GM21529 (cell line): ENCODE measurements around the gene PARD3.
"Not testable (repeated sequence)": the region's sequence is repeated elsewhere in the genome, so short reads cannot be mapped to it uniquely, and the experiment has no call there.

Experiments used
- ATAC-seq: cut with Tn5 transposase; IDR thresholded peaks from one replicate; pipeline ENCODE4 v1.9.1; 2021; ENCODE audit not compliant: unreplicated experiment

PARD3 gene

GRCh38 chr10:34800624-34801023 lies 14.5 kb downstream of the PARD3 start:
- ATAC-seq = no peak

GRCh38 chr10:34798654-34799053 lies 16.4 kb downstream of the PARD3 start:
- no peak for ATAC-seq

- no peak for ATAC-seq
These were observed 17.9 kb downstream of the PARD3 start for GRCh38 chr10:34797155-34797554.

GRCh38 chr10:34796133-34796532 lies 19.0 kb downstream of the PARD3 start:
- no peak for ATAC-seq

GRCh38 chr10:34795334-34795733 lies 19.8 kb downstream of the PARD3 start:
- no peak for ATAC-seq

- no peak for ATAC-seq
These were observed 20.3 kb downstream of the PARD3 start for GRCh38 chr10:34794835-34795234.

- ATAC-seq = not testable (repeated sequence)
These were observed 21.5 kb downstream of the PARD3 start for GRCh38 chr10:34793581-34793980.

GRCh38 chr10:34792881-34793280 lies 22.2 kb downstream of the PARD3 start:
- no peak for ATAC-seq

- no peak for ATAC-seq
These were observed 23.1 kb downstream of the PARD3 start for GRCh38 chr10:34791947-34792346.

- no peak for ATAC-seq
These were observed 23.9 kb downstream of the PARD3 start for GRCh38 chr10:34791228-34791627.

GRCh38 chr10:34789966-34790506 lies 25.1 kb downstream of the PARD3 start:
- no peak for ATAC-seq

GRCh38 chr10:34786464-34786863 lies 28.6 kb downstream of the PARD3 start:
- no peak for ATAC-seq

- no peak for ATAC-seq
These were observed 33.4 kb downstream of the PARD3 start for GRCh38 chr10:34781711-34782110.

- peak; percentile 81 for ATAC-seq
These were observed 34.2 kb downstream of the PARD3 start for GRCh38 chr10:34780818-34781380.

- no peak for ATAC-seq
These were observed 36.9 kb downstream of the PARD3 start for GRCh38 chr10:34778237-34778636.

GRCh38 chr10:34776090-34776690 lies 38.9 kb downstream of the PARD3 start:
- ATAC-seq = no peak

GRCh38 chr10:34775044-34775637 lies 40.0 kb downstream of the PARD3 start:
- no peak for ATAC-seq

GRCh38 chr10:34773636-34774630 lies 41.2 kb downstream of the PARD3 start:
- no peak for ATAC-seq

GRCh38 chr10:34771525-34771924 lies 43.6 kb downstream of the PARD3 start:
- no peak for ATAC-seq

GRCh38 chr10:34771106-34771505 lies 44.0 kb downstream of the PARD3 start:
- ATAC-seq = no peak

- ATAC-seq = no peak
These were observed 45.2 kb downstream of the PARD3 start for GRCh38 chr10:34769899-34770298.
